ENCODE data around the gene KCNJ13.

- TF ChIP-seq CTCF (IDR thresholded peaks at IDR 0.05) (no peak), POLR2A (IDR thresholded peaks at IDR 0.05) (no peak), EP300 (IDR thresholded peaks at IDR 0.05; ENCODE audit: low read depth) (no peak), POLR2AphosphoS5 (IDR thresholded peaks at IDR 0.05) (no peak)
Observed at GRCh38 chr2:232741294-232741693, 35.1 kb downstream of the KCNJ13 start.

Data from transverse colon (tissue), 4 donors.